Smooth muscle cell (in vitro differentiated cells): ENCODE results near the gene TMSB10. TPM values are rescaled to one million over a fixed set of nuclear protein-coding genes. Genes with fewer than 3 reads are reported as not detected.
"Not testable (repeated sequence)": the region's sequence is repeated elsewhere in the genome, so short reads cannot be mapped to it uniquely, and the experiment has no call there.

Experiments used
- DNase-seq: peaks from one replicate; lab custom pipeline; 2025; ENCODE audit not compliant: unreplicated experiment; lab: John Stamatoyannopoulos, UW
- H2AFZ ChIP-seq: fragments of 200-600 bp; sonication (generic); 2 replicates; pipeline ENCODE4 v1.6.0; 2016; ENCODE audit warnings: antibody characterized with exemption, low read depth, mild to moderate bottlenecking
- H3F3A ChIP-seq: fragments of 200-600 bp; sonication (generic); 2 replicates; pipeline ENCODE4 v1.6.0; 2017; ENCODE audit warnings: antibody characterized with exemption, low read depth
- H3K27ac ChIP-seq: fragments of 200-600 bp; sonication (generic); 2 replicates; pipeline ENCODE4 v1.5.1; 2016; ENCODE audit warnings: low read depth, mild to moderate bottlenecking
- H3K27me3 ChIP-seq: fragments of 200-600 bp; sonication (generic); 2 replicates; pipeline ENCODE4 v1.6.1; 2016; ENCODE audit warnings: low read depth, mild to moderate bottlenecking
- H3K36me3 ChIP-seq: fragments of 200-600 bp; sonication (generic); 2 replicates; pipeline ENCODE4 v1.5.1; 2016; ENCODE audit warnings: low read depth
- H3K4me1 ChIP-seq: fragments of 200-600 bp; sonication (generic); 2 replicates; pipeline ENCODE4 v1.5.1; 2016; ENCODE audit warnings: low read depth
- H3K4me2 ChIP-seq: fragments of 200-600 bp; sonication (generic); 2 replicates; pipeline ENCODE4 v1.6.0; 2016; ENCODE audit warnings: mild to moderate bottlenecking
- H3K4me3 ChIP-seq: fragments of 200-600 bp; sonication (generic); 2 replicates; pipeline ENCODE4 v1.5.1; 2016; ENCODE audit warnings: mild to moderate bottlenecking
- H3K79me2 ChIP-seq: fragments of 200-600 bp; sonication (generic); 2 replicates; pipeline ENCODE4 v1.6.0; 2016; ENCODE audit warnings: low read depth, mild to moderate bottlenecking
- H3K9ac ChIP-seq: fragments of 200-600 bp; sonication (generic); 2 replicates; pipeline ENCODE4 v1.6.0; 2016; ENCODE audit warnings: low read depth
- H3K9me3 ChIP-seq: fragments of 200-600 bp; sonication (generic); replicated peaks from 2 replicates; pipeline ENCODE4 v1.5.1; 2016; ENCODE audit warnings: low read depth
- H4K20me1 ChIP-seq: fragments of 200-600 bp; sonication (generic); 2 replicates; pipeline ENCODE4 v1.6.0; 2016; ENCODE audit warnings: low read depth
- CTCF ChIP-seq: fragments of 200-600 bp; sonication (generic); IDR thresholded peaks from 2 replicates; pipeline ENCODE4 v1.5.1; 2017; ENCODE audit warnings: borderline replicate concordance, mild to moderate bottlenecking, antibody characterized with exemption; ENCODE audit not compliant: insufficient read depth, poor library complexity, severe bottlenecking
- WGBS: methylation state at CpG from one replicate; pipeline ENCODE4 v1.1.7; 2016; ENCODE audit warnings: low lambda C conversion rate; 5-methylcytosine and 5-hydroxymethylcytosine counted together
- polyA plus RNA-seq: library from polyadenylated mRNA; unstranded; fragments of >200 nt; fragmentation: Nextera tagmentation; extraction: Ambion mirVana; gene quantifications from 2 replicates; pipeline ENCODE4 v1.2.1, GENCODE V29; 2016
- total RNA-seq: library from RNA; depleted of rRNA; stranded (reverse); fragments of >200 nt; gene quantifications from 2 replicates; pipeline ENCODE4 v1.2.3, GENCODE V29; 2014

TMSB10 gene
- total and polyA plus RNA-seq, 2 experiments from 2014 or later = 5,517 to 8,051 TPM

GRCh38 chr2:84875213-84875560 is 30.3 kb upstream of the TMSB10 start:
- Histone ChIP-seq H3K9ac (no peak overlapping the region), H3K4me2 (no peak overlapping the region), H3K36me3 (no peaks in the 10 kb centered on the region), H3K9me3 (no peaks in the 10 kb centered on the region), H4K20me1 (no peaks in the 10 kb centered on the region), H3K4me1 (peaks cover 4% of the 10 kb centered on the region), H3K27me3 (peaks cover 43% of the 10 kb centered on the region), H3K27ac (no peak overlapping the region), H3K79me2 (no peaks in the 10 kb centered on the region), H2AFZ (no peak overlapping the region), H3K4me3 (no peak overlapping the region), H3F3A (no peaks in the 10 kb centered on the region)
- no peak for TF ChIP-seq CTCF
- no peak for DNase-seq
- 90% methylated on average over 4 of the region's 4 CpGs for WGBS

GRCh38 chr2:84875619-84876018 is 29.8 kb upstream of the TMSB10 start:
- not testable (repeated sequence) for DNase-seq, H3K36me3 ChIP-seq, H3F3A ChIP-seq, H3K79me2 ChIP-seq, H3K4me2 ChIP-seq, H3K27ac ChIP-seq, H3K4me1 ChIP-seq, H3K4me3 ChIP-seq, H3K9me3 ChIP-seq, H3K9ac ChIP-seq, H2AFZ ChIP-seq, H4K20me1 ChIP-seq
- H3K27me3 ChIP-seq = peaks cover 48% of the 10 kb centered on the region
- WGBS = 77% methylated on average over 1 of the region's 1 CpG

GRCh38 chr2:84876369-84876768 is 29.1 kb upstream of the TMSB10 start:
- Histone ChIP-seq H4K20me1 (no peaks in the 10 kb centered on the region), H3K27me3 (peaks cover 51% of the 10 kb centered on the region), H3K36me3 (no peaks in the 10 kb centered on the region), H3K27ac (no peak overlapping the region), H3K4me2 (no peak overlapping the region), H3F3A (no peaks in the 10 kb centered on the region), H3K79me2 (no peaks in the 10 kb centered on the region), H3K9ac (no peak overlapping the region), H3K4me3 (no peak overlapping the region), H3K4me1 (peaks cover 13% of the 10 kb centered on the region), H3K9me3 (no peaks in the 10 kb centered on the region), H2AFZ (no peak overlapping the region)
- WGBS = 93% methylated on average over 3 of the region's 3 CpGs
- DNase-seq = no peak
- no peak for TF ChIP-seq CTCF

- Histone ChIP-seq H3K27me3 (peaks cover 54% of the 10 kb centered on the region), H3K4me3 (no peak overlapping the region), H3F3A (no peaks in the 10 kb centered on the region), H3K36me3 (no peaks in the 10 kb centered on the region), H2AFZ (no peak overlapping the region), H3K27ac (no peak overlapping the region), H4K20me1 (no peaks in the 10 kb centered on the region), H3K4me1 (peaks cover 18% of the 10 kb centered on the region), H3K4me2 (no peak overlapping the region), H3K9ac (no peak overlapping the region), H3K9me3 (no peaks in the 10 kb centered on the region), H3K79me2 (no peaks in the 10 kb centered on the region)
- DNase-seq = no peak
- 89% methylated on average over 1 of the region's 1 CpG for WGBS
- no peak for TF ChIP-seq CTCF
Observed at GRCh38 chr2:84878459-84878858, 27.0 kb upstream of the TMSB10 start.
